GM03348 (cell line): Measurements from ENCODE around the gene ACAA1.

Source experiments
- DNase-seq: peaks from one replicate; pipeline ENCODE4 v3.0.0; 2012; ENCODE audit warnings: low spot score

ACAA1 gene

GRCh38 chr3:38118421-38119247, 18.3 kb downstream of the ACAA1 start:
- no peak for DNase-seq

GRCh38 chr3:38117748-38118420, 19.0 kb downstream of the ACAA1 start:
- DNase-seq, result peak; percentile 82

GRCh38 chr3:38117163-38117716, 19.7 kb downstream of the ACAA1 start:
- no peak for DNase-seq

- DNase-seq, result no peak
These were observed 20.3 kb downstream of the ACAA1 start for GRCh38 chr3:38116471-38117162.

DNA sequence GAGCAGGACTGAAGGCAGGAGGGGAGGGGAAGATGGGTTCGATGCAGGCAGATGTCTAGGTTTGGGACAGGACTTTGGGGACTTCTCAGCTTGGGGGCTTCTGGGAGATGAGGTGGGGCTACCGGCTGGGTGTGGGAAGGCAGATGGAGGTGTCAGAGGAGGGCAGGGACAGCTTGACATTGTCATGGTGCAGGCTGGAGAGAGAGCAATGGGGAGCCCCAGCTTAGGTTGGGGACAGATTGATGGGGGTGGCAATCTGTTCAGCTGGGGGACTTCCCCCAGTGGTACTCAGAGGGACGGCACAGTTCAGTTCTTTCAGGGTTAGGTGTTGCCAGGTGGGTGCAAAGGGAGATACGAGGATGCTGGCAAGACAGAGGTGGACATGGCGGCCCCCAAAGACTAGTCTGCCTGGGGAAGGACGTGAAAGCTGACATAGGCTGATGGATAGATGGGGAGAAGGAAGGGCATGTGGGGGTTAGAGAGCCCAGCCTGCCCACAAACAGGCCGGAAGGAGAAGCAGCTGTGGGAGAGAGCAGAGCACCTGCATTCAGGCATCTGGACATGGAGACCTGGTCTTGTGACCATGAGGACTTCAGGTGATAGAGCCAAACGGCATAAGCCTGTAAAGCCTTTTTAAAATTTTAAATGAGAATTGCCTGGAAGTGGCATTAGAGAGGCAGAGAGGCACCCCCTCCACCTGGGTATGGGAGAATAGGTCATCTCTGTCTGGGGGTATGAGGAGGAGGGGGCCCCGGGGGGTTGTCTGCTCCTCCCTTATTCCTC, 21.1 kb downstream of the ACAA1 start:
- no peak for DNase-seq

- no peak for DNase-seq
These were observed 21.9 kb downstream of the ACAA1 start for GRCh38 chr3:38114875-38115644.

- no peak for DNase-seq
These were observed 22.7 kb downstream of the ACAA1 start for GRCh38 chr3:38114052-38114874.

- DNase-seq, result no peak
These were observed 24.6 kb downstream of the ACAA1 start for GRCh38 chr3:38112378-38112761.

GRCh38 chr3:38111696-38112377, 25.1 kb downstream of the ACAA1 start:
- no peak for DNase-seq

- no peak for DNase-seq
These were observed 25.7 kb downstream of the ACAA1 start for GRCh38 chr3:38111201-38111600.

GRCh38 chr3:38110314-38111050, 26.4 kb downstream of the ACAA1 start:
- DNase-seq, result no peak

GRCh38 chr3:38109580-38110313, 27.2 kb downstream of the ACAA1 start:
- no peak for DNase-seq

DNA sequence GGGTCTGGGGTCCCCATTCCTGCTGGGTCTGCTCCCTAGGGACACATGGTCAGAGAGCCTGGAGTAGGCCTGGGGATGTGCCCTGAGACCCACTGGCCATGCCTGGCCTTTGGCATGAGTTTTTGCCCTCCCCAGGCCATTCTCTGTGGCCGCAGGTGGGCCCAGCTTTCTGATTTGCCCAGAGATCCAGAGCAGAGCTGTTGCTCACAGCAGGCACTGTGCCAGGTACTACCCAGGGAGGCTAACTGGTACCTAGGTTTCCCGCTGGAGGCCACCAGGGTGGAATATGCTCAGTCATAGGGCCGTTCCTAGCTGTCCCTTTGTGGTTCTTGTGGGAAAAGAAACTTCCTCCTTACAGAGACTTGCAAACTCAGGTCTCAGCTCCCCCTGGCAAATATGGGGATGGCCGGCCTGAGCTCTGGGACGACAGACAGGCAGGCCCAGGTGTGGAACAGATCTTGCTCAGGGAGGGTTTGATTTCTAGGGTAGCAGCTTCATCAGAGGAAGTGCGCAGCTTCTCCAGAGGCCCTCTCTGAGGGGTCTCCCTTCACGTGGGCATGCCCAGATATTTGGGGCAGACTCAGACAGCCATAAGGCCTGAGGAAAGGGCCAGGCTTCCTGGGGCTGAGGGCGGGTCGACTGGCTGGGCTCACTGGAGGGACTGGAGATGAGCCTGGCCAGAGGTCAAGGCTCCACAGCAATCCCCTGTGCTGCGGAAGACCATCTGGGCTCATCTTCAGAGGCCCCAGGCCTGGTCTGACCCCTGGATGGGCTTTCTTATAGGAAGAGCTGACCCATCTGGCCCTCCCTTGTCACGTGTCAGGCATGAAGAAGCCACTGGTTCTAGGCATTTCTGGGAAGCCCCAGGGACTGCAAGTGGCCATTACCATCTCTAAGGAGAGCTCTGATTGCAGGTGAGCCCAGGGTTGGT, 28.0 kb downstream of the ACAA1 start:
- no peak for DNase-seq

DNA sequence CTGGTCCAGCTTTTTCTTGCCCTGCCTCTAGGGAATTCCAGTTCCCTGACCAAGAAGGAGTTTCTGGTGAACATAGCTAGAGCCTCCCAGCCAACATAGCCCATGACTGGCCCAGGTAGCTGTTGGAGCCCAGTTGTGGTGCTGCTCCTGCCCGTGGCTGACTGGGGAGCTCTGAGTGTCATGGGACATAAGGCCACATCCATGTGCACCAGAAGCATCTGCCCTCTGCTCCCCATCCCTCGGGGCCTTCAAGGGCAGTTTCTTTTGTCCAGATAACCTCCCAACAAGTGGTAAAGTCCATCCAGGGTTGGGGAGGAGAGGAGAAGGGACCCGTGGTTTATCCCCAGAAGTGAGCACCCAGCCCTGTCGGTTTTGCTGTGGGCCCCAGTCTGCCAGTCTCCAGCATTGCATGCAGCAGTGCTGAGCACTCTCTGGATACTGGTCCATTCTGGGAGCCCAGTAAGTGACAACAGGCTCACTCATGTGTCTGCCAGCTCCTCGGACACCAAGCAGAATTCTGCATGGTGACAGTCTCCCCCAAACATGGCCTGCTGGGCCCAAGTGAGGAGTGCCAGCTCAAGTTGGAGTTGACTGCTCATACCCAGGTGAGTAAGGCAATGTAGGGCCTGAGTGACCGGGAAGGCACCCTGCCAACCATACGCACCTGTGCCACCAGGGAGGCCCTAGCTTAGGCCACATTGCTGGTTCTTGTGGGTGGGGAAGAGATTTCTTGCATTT, 28.8 kb downstream of the ACAA1 start:
- no peak for DNase-seq

GRCh38 chr3:38105525-38105924, 31.4 kb downstream of the ACAA1 start:
- DNase-seq, result no peak

DNA sequence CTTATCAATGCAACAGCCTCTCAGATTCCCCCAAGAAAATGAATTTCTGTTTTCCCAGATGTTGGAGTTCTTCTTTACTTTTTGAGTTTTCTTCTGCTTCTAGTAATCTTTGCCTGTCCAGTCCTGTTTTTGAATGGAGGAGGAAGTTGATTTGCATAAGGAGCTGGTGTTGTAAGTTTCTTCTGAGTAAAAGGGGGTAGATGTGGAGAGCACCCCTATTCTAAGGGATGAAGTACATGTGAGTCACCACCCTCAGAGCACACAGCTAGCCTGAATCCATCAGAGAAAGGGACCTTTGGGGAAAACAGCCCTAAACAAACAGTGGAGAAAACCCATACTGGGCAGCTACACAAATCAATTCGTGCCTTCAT, 34.5 kb downstream of the ACAA1 start:
- no peak for DNase-seq
